ENCODE measurements around the gene CTSF. TPM values are rescaled to one million over a fixed set of nuclear protein-coding genes. Genes with fewer than 3 reads are reported as not detected.

CTSF gene
- total and polyA plus RNA-seq, 2 of the 8 experiments (the other 6 are each of a cell fraction or from before 2014, with no cell fraction given) = 0.58 to 2.3 TPM

DNA sequence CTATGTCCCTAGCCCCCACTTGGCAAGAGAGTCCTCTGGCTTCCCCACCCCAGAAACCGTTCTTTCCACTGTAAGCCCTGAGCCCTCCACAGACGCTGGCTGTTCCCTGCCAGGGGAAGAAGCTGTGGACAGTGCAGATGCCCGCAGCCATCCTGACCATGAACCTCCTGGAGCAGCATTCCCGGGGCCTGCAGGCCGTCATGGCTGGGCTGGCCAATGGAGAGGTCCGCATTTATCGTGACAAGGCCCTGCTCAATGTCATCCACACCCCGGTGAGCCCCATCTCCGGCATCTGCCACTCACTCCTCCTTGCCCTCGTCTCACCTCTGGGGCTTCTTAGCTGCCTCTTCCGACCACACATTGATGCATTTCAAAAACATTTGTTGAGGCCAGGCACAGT is 44.8 kb downstream of the CTSF start:
- ChIA-PET CTCF (ENCODE audit: partially characterized antibody) (interaction anchor here (0.7 to 1.7 kb wide), 2 partner anchors 13 to 32 kb away, joined by 3 to 8 read pairs; no protein-coding TSS in a partner anchor), POLR2A (ENCODE audit: partially characterized antibody) (interaction anchor here (0.6 to 2.4 kb wide), 5 partner anchors 10 to 117 kb away, joined by 3 to 10 read pairs (median 3); partner anchors contain the start of gene BBS1)
- no peak overlapping the region for H3K18ac ChIP-seq (ENCODE audit: extremely low read depth, low read length)
- no peak overlapping the region for H4K5ac ChIP-seq (ENCODE audit: insufficient read length, low read depth, low read length)
- no peak overlapping the region for H2AFZ ChIP-seq (ENCODE audit: low read length)
- no peak overlapping the region for H2BK5ac ChIP-seq (ENCODE audit: low read depth, low read length)
- H3K23me2 ChIP-seq (ENCODE audit: low read depth, low read length) = no peaks in the 10 kb centered on the region
- no peak overlapping the region for H3K27ac ChIP-seq (ENCODE audit: low read depth, low read length)
- no peak overlapping the region for H2BK15ac ChIP-seq (ENCODE audit: low read length)
- no peaks in the 10 kb centered on the region for H3K79me2 ChIP-seq (ENCODE audit: control insufficient read depth in 1 of 2, insufficient read depth in 2 of 2, low read length in 2 of 2)
- H2AK5ac ChIP-seq (ENCODE audit: low read depth, low read length) = no peak overlapping the region
- H4K91ac ChIP-seq (replicated peaks; ENCODE audit: insufficient read length, low read length) = no peak overlapping the region
- H4K20me1 ChIP-seq (replicated peaks in 1 of 2; ENCODE audit: control insufficient read depth in 1 of 2, insufficient read depth in 2 of 2, low read length in 2 of 2) = peaks cover 0 to 2% of the 10 kb centered on the region in 2 experiments
- WGBS, 2 experiments (ENCODE audit: extremely low coverage in 1 of 2, insufficient coverage in 1 of 2, insufficient read length in 1 of 2, insufficient replicate concordance in 2 of 2, low coverage in 1 of 2, low lambda C conversion rate in 2 of 2, missing lambda C conversion rate in 1 of 2) = 93% methylated on average over 11 of the region's 11 CpGs; no CpG with 5 or more reads in 1 of the 2 experiments
- no peak overlapping the region for H2BK12ac ChIP-seq (ENCODE audit: low read depth, low read length)
- no peak overlapping the region for H2BK120ac ChIP-seq (replicated peaks; ENCODE audit: low read depth, low read length)
- DNase-seq (ENCODE audit: low read depth in 1 of 2, low spot score in 2 of 2) = no peak
- peaks cover 3 to 20% (median 13%) of the 10 kb centered on the region in 4 experiments; a peak in 7 of 8 replicates for H3K36me3 ChIP-seq (ENCODE audit: control insufficient read depth in 2 of 4, insufficient read depth in 4 of 4, low read length in 3 of 4)
- no peak overlapping the region for H3K4ac ChIP-seq (replicated peaks; ENCODE audit: insufficient read length, low read depth, low read length)
- no peak overlapping the region for H3K9ac ChIP-seq (replicated peaks in 1 of 4; ENCODE audit: extremely low read depth in 1 of 4, low read depth in 3 of 4, low read length in 3 of 4)
- no peaks in the 10 kb centered on the region for H3K27me3 ChIP-seq (replicated peaks in 1 of 4; ENCODE audit: control insufficient read depth in 3 of 4, extremely low read depth in 1 of 4, insufficient read depth in 3 of 4, low read length in 3 of 4)
- H3K9me3 ChIP-seq (ENCODE audit: insufficient read depth in 2 of 2, low read depth in 1 of 2, low read length in 1 of 2) = no peaks in the 10 kb centered on the region
- H3K4me3 ChIP-seq (ENCODE audit: extremely low read depth in 1 of 4, insufficient read depth in 2 of 4, low read depth in 3 of 4, low read length in 4 of 4) = no peak overlapping the region
- no peak overlapping the region for H3K56ac ChIP-seq (replicated peaks; ENCODE audit: insufficient read length, low read depth, low read length)
- H3K23ac ChIP-seq (ENCODE audit: insufficient read length) = no peak overlapping the region
- H2BK20ac ChIP-seq (ENCODE audit: low read length) = no peak overlapping the region
- H3K14ac ChIP-seq (ENCODE audit: insufficient read length) = no peak overlapping the region
- H3K79me1 ChIP-seq (ENCODE audit: low read depth, low read length) = no peaks in the 10 kb centered on the region
- no peak overlapping the region for H3K4me2 ChIP-seq (ENCODE audit: insufficient read depth in 1 of 2, low read depth in 2 of 2, low read length in 2 of 2)
- no peaks in the 10 kb centered on the region for H3K4me1 ChIP-seq (replicated peaks in 1 of 4; ENCODE audit: control insufficient read depth in 3 of 4, insufficient read depth in 4 of 4, low read length in 3 of 4)
- H4K8ac ChIP-seq (ENCODE audit: extremely low read depth, insufficient read depth, low read length) = no peak overlapping the region
- no peak for FAIRE-seq
- TF ChIP-seq ATF3 (IDR thresholded peaks at IDR 0.05; ENCODE audit: insufficient read depth, low read depth, low read length) (no peak), EZH2 (IDR thresholded peaks at IDR 0.05; ENCODE audit: low read depth, low read length, severe bottlenecking) (no peak), BCL11A (IDR thresholded peaks at IDR 0.05; ENCODE audit: low read depth in 2 of 2, low read length in 2 of 2) (no peak), CHD2 (IDR thresholded peaks at IDR 0.05; ENCODE audit: low read length) (no peak), PHF8 (conservative IDR thresholded peaks at IDR 0.05; ENCODE audit: low read depth, low read length) (no peak), CBX8 (IDR thresholded peaks at IDR 0.05; ENCODE audit: borderline replicate concordance, low read depth, low read length) (no peak), EP300 (IDR thresholded peaks at IDR 0.05; ENCODE audit: borderline replicate concordance in 1 of 2, low read depth in 2 of 2, low read length in 2 of 2) (no peak), FOSL1 (IDR thresholded peaks at IDR 0.05; ENCODE audit: insufficient read depth, low read depth, low read length) (no peak), TAF7 (optimal IDR thresholded peaks at IDR 0.05; ENCODE audit: borderline replicate concordance, low read depth, low read length) (no peak), POLR2A (IDR thresholded peaks at IDR 0.05; ENCODE audit: control extremely low read depth in 1 of 2, low read depth in 2 of 2, low read length in 2 of 2) (no peak)

Measured in H1 (cell line).